Measurements from ENCODE around the gene PRKACG. TPM values are rescaled to one million over a fixed set of nuclear protein-coding genes. Genes with fewer than 3 reads are reported as not detected.
"Not testable (repeated sequence)": the region's sequence is repeated elsewhere in the genome, so short reads cannot be mapped to it uniquely, and the experiment has no call there.

The PRKACG gene
- total RNA-seq, 4 donors from 2014 or later, result not detected

DNA sequence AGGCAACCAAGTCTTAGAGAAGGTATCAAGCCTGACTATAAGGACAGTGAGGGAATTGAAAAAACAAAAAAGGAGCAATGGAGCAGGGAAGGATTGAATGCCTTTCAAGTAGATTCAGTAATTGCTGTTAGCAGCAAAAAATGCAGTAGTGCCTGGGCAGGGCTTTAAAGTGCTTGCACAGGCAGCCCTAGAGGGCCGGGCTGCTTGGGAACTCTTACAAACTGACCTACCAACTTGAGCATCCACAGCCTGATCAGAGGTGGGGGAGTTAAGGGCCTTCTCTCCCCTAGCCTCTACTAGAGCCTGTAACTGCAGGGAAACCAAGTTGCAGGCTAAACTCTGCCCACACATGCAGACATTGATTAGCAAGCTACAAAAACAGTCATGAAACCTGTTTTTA is 41.1 kb upstream of the PRKACG start:
- H3K9me3 ChIP-seq, result no peaks in the 10 kb centered on the region
- peak overlapping the region; percentile 62 to 85 (median 82) for H3K27ac ChIP-seq
- peaks cover 18 to 19% of the 10 kb centered on the region in 2 donors for H3K4me1 ChIP-seq
- 14 to 21% methylated on average over 1 of the region's 1 CpG for WGBS, 2 donors
- TF ChIP-seq, protein P1, sequence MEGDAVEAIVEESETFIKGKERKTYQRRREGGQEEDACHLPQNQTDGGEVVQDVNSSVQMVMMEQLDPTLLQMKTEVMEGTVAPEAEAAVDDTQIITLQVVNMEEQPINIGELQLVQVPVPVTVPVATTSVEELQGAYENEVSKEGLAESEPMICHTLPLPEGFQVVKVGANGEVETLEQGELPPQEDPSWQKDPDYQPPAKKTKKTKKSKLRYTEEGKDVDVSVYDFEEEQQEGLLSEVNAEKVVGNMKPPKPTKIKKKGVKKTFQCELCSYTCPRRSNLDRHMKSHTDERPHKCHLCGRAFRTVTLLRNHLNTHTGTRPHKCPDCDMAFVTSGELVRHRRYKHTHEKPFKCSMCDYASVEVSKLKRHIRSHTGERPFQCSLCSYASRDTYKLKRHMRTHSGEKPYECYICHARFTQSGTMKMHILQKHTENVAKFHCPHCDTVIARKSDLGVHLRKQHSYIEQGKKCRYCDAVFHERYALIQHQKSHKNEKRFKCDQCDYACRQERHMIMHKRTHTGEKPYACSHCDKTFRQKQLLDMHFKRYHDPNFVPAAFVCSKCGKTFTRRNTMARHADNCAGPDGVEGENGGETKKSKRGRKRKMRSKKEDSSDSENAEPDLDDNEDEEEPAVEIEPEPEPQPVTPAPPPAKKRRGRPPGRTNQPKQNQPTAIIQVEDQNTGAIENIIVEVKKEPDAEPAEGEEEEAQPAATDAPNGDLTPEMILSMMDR (IDR thresholded peaks at IDR 0.05), result no peak
- no peak for TF ChIP-seq POLR2A (IDR thresholded peaks at IDR 0.05)
- no peaks in the 10 kb centered on the region for H3K36me3 ChIP-seq
- H3K4me3 ChIP-seq (replicated peaks in 1 of 3), result no peak overlapping the region
- peak; percentile 85 to 87 for DNase-seq
- intact Hi-C loops (cut with DNase I), result loop anchor here (5.0 kb wide), 1 partner anchor 137 kb away; no protein-coding TSS in a partner anchor
- H3K27me3 ChIP-seq, result no peaks in the 10 kb centered on the region

DNA sequence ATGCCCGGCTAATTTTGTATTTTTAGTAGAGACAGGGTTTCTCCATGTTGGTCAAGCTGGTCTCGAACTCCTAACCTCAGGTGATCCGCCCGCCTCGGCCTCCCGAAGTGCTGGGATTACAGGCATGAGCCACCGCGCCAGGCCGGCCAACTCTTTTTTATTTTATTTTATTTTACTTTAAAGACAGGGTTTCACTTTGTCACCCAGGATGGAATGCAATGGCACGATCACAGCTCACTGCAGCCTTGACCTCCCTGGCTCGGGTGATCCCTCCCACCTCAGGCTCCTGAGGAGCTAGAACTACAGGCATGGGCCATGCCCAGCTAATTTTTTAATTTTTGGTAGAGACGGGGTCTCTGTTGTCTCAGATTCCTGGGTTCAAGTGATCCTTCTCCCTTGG is 37.0 kb upstream of the PRKACG start:
- intact Hi-C loops (cut with DNase I), result loop anchor here (5.0 kb wide), 1 partner anchor 141 kb away; no protein-coding TSS in a partner anchor
- peaks cover 15 to 17% of the 10 kb centered on the region in 2 donors for H3K4me1 ChIP-seq
- not testable (repeated sequence) for H3K27me3 ChIP-seq; H3K9me3 ChIP-seq; H3K4me3 ChIP-seq (replicated peaks in 1 of 3); H3K27ac ChIP-seq; DNase-seq; H3K36me3 ChIP-seq
- 93 to 98% methylated on average over 12 of the region's 12 CpGs for WGBS, 2 donors

DNA sequence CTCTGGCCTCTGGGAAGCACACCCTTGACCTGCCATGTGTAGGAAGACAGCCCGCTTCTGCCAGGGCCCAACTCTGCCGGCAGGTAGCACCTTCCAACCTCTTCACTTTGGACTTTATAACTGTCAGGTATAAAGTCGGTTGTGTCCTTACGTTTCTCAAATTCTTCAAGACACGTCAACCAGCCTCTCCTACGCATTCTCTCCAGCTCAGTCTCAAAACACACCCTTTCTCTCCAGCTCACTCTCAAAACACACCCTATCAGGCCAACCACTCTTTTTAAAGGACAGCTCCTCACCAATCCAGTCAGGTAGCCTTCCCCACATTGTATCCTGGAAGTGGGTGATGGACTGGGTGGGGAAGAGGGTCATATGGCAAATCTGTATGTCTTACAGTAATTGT is 35.2 kb upstream of the PRKACG start:
- H3K4me1 ChIP-seq, result peaks cover 4 to 9% of the 10 kb centered on the region in 2 donors
- TF ChIP-seq, protein P1 (IDR thresholded peaks at IDR 0.05), result no peak
- no peak for TF ChIP-seq POLR2A (IDR thresholded peaks at IDR 0.05)

DNA sequence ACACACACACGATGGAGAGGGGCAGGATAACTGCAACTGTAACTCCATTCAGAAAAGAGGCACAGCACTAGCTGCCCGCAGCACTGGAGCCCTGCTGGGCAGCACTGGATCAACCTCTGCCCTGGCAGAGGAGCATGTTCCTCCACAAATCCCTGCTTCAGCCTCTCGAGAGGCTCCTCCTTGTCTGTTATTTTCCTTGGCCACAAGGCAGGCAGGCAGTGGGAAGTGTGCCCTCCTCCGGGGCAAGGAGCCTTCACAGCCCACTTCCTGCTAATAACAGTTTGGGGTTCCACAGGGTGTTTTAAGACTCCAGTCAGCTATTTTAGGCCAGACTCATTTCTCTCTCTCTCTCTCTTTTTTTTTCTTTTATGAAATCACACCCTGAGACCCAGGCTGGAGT is 33.5 kb upstream of the PRKACG start:
- no peak overlapping the region for H3K27ac ChIP-seq
- H3K36me3 ChIP-seq, result no peaks in the 10 kb centered on the region
- intact Hi-C loops (cut with DNase I), result no loop called here
- 71 to 73% methylated on average over 4 of the region's 4 CpGs for WGBS, 2 donors
- no peak overlapping the region for H3K4me3 ChIP-seq (replicated peaks in 1 of 3)
- H3K4me1 ChIP-seq, result peaks cover 4 to 9% of the 10 kb centered on the region in 2 donors
- H3K9me3 ChIP-seq, result no peaks in the 10 kb centered on the region
- DNase-seq, result no peak
- H3K27me3 ChIP-seq, result no peaks in the 10 kb centered on the region
- TF ChIP-seq, protein P1 (IDR thresholded peaks at IDR 0.05), result no peak
- TF ChIP-seq POLR2A (IDR thresholded peaks at IDR 0.05), result no peak

More for the DNA sequence above, 35.2 kb upstream of the PRKACG start:
- no peaks in the 10 kb centered on the region for H3K9me3 ChIP-seq
- 79 to 80% methylated on average over 6 of the region's 6 CpGs for WGBS, 2 donors
- no peaks in the 10 kb centered on the region for H3K36me3 ChIP-seq
- no peaks in the 10 kb centered on the region for H3K27me3 ChIP-seq
- intact Hi-C loops (cut with DNase I), result no loop called here
- H3K4me3 ChIP-seq (replicated peaks in 1 of 3), result no peak overlapping the region
- H3K27ac ChIP-seq, result no peak overlapping the region
- no peak for DNase-seq

DNA sequence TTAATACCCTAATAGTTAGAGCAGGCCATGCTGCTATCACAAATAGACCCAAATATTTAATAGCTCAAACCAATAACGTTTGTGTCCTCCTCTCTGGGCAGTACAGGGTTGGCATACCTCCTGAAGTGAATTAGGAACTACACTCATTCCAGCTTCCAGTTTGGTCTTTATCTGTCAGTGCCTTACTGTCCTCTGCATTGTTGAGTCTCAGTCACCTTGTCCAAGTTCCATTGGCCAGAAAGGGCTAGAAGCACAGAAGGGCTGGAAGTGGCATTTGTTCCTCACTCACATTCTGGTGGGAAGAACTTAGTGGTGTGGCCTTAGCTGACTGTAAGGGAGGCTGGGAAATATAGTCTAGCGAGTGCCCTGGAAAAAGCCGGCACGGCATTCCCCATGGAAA is 32.8 kb upstream of the PRKACG start:
- Histone ChIP-seq H3K36me3 (no peaks in the 10 kb centered on the region), H3K27me3 (no peaks in the 10 kb centered on the region), H3K9me3 (no peaks in the 10 kb centered on the region), H3K4me1 (peaks cover 4 to 9% of the 10 kb centered on the region in 2 donors), H3K27ac (no peak overlapping the region), H3K4me3 (replicated peaks in 1 of 3) (no peak overlapping the region)
- no peak for TF ChIP-seq POLR2A (IDR thresholded peaks at IDR 0.05)
- TF ChIP-seq, protein P1 (IDR thresholded peaks at IDR 0.05), result no peak
- 58 to 73% methylated on average over 1 to 4 of the region's 4 CpGs for WGBS, 2 donors
- DNase-seq, result no peak
- intact Hi-C loops (cut with DNase I), result no loop called here

DNA sequence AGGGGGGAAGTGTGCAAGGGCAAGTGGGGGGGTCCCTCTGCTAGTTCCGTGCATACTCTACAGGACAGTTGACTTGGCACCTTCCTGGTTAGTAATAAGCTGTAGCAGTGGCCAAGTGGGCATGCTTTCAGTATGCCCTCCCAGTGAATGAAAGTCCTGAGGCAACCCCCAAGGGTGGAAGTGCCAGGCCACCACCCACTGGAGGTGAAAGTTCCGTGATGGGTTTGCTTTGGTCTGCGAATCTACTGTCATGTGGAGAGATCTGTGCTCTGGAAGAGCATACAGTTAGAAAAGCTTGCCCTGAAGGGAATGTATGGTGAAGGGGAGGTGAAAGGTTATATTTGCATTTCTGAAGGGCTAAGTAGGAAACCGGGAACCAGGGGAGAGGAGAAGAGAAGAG is 31.9 kb upstream of the PRKACG start:
- H3K36me3 ChIP-seq, result no peaks in the 10 kb centered on the region
- intact Hi-C loops (cut with DNase I), result no loop called here
- no peaks in the 10 kb centered on the region for H3K9me3 ChIP-seq
- no peaks in the 10 kb centered on the region for H3K27me3 ChIP-seq
- TF ChIP-seq POLR2A (IDR thresholded peaks at IDR 0.05), result no peak
- TF ChIP-seq, protein P1 (IDR thresholded peaks at IDR 0.05), result no peak
- no peak for DNase-seq
- no peak overlapping the region for H3K4me3 ChIP-seq (replicated peaks in 1 of 3)
- H3K4me1 ChIP-seq, result peaks cover 4 to 9% of the 10 kb centered on the region in 2 donors
- no peak overlapping the region for H3K27ac ChIP-seq
- WGBS, 2 donors, result 89 to 92% methylated on average over 4 of the region's 4 CpGs

Measured in thyroid gland (tissue), 4 donors.